Stimulated activated CD4-positive, alpha-beta T cell treated with anti-CD3 and anti-CD28 coated beads, Interleukin-1b, Interleukin-23, amount 100 ng/mL, for 48 hours (primary cell): ENCODE data around the gene ZNF70.

ENCODE experiments used
- DNase-seq: peaks from one replicate; pipeline ENCODE4 v3.0.0-alpha.2; 2020

Gene ZNF70

DNA sequence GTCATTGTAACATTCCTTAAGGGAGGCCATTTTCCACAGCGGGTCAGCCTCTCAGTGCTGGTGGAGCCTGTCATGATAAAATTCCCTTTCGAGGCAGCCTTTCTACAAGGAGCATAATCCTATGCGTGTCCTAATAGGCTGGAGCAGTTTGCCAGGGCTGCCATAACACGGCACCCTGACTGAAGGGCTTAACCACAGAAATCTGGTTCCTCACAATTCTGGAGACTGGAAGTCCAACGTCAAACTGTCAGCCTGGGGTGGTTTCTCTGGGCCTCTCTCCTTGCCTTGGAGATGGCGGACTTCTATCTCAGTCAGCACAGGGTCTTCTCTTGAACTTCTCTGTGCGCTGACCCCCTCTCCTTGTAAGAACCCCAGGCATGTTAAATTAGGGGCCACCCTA, 61.5 kb downstream of the ZNF70 start:
- no peak for DNase-seq
